ENCODE results near the gene MOSPD2.

The MOSPD2 gene

GRCh38 chrX:14916017-14916674 lies 42.9 kb downstream of the MOSPD2 start:
- no peak for DNase-seq

GRCh38 chrX:14919407-14919806 lies 46.2 kb downstream of the MOSPD2 start:
- no peak for DNase-seq

- no peak for DNase-seq
Measured at GRCh38 chrX:14920196-14920595, 47.0 kb downstream of the MOSPD2 start.

- no peak for DNase-seq
Measured at GRCh38 chrX:14922437-14922836, 49.2 kb downstream of the MOSPD2 start.

- DNase-seq, result no peak
Measured at GRCh38 chrX:14923761-14924160, 50.5 kb downstream of the MOSPD2 start.

GRCh38 chrX:14926471-14926870 lies 53.2 kb downstream of the MOSPD2 start:
- DNase-seq, result no peak

GRCh38 chrX:14927401-14927800 lies 54.2 kb downstream of the MOSPD2 start:
- no peak for DNase-seq

- DNase-seq, result no peak
Measured at GRCh38 chrX:14930663-14931062, 57.4 kb downstream of the MOSPD2 start.

- no peak for DNase-seq
Measured at GRCh38 chrX:14932136-14932535, 58.9 kb downstream of the MOSPD2 start.

- no peak for DNase-seq
Measured at GRCh38 chrX:14934423-14934822, 61.2 kb downstream of the MOSPD2 start.

GRCh38 chrX:14936561-14936960 lies 63.3 kb downstream of the MOSPD2 start:
- no peak for DNase-seq

GRCh38 chrX:14939644-14940043 lies 66.4 kb downstream of the MOSPD2 start:
- no peak for DNase-seq

- DNase-seq, result no peak
Measured at GRCh38 chrX:14941301-14941700, 68.1 kb downstream of the MOSPD2 start.

- no peak for DNase-seq
Measured at GRCh38 chrX:14942341-14942740, 69.1 kb downstream of the MOSPD2 start.

GRCh38 chrX:14943962-14944361 lies 70.7 kb downstream of the MOSPD2 start:
- no peak for DNase-seq

GRCh38 chrX:14946606-14947155 lies 73.5 kb downstream of the MOSPD2 start:
- no peak for DNase-seq

- no peak for DNase-seq
Measured at GRCh38 chrX:14948691-14949090, 75.5 kb downstream of the MOSPD2 start.

GRCh38 chrX:14956813-14957582 lies 83.8 kb downstream of the MOSPD2 start:
- DNase-seq, result no peak

GRCh38 chrX:14963447-14964236 lies 90.4 kb downstream of the MOSPD2 start:
- no peak for DNase-seq

GRCh38 chrX:14964500-14964899 lies 91.3 kb downstream of the MOSPD2 start:
- DNase-seq, result no peak
